Measurements from ENCODE around the gene LAIR2. TPM values are rescaled to one million over a fixed set of nuclear protein-coding genes. Genes with fewer than 3 reads are reported as not detected.

LAIR2 gene
- total RNA-seq, 1 donor from 2014 or later = not detected

DNA sequence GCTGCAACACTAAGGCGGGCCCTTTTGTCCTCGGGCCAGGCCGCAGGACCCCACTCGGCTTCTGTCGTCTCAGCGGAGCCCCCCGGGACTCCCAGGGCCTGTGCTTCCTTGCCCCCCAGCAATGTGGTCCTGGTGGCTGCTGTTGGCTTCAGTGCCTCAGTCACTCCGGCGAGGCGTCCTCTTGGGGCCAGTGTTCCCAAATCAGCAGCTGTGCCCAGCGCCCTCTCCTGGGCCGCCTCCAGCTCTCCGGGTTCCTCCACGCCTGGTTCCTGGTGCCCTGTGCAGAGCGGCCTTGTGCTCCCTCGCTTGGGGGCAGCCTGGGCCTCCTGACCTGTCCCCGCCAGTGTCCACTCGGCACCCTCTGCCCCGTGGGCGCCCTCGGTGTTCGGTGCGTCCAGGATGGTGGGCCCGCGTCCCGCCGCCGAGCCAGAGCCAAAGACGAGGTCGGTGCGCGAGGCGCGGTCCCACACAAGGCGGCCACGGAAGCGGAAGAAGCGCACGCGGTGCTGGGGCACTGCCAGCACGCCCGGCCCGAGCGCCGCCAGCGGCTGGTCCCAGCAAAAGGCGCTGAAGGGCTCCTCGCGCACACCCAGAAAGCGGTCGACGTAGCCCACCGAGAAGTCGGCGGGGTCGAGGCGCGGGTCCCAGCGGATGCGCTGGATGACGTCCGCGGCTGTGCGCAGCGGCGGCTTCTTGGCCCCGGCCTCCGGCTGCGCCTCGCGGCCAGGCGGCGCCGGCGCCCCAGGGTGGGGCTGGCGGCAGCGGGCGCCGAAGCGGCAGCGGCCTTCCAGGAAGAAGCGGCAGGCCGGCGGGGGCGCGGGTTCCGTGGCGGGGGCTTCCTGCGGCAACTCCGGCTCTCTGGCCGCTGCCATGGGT, 39.7 kb upstream of the LAIR2 start:
- H3K4me3 Mint-ChIP-seq (ENCODE audit: unreplicated experiment) = peak overlapping the region; percentile 82

GRCh38 chr19:54463531-54464043, 39.0 kb upstream of the LAIR2 start, which contains the start of gene LENG9:
Gene LENG9, minus strand, starts transcription at chr19:54463778. Its CDS starts 252 bp downstream, at chr19:54463526.
- H3K27ac Mint-ChIP-seq (ENCODE audit: unreplicated experiment) = peak within 1 kb of the TSS; percentile 98
- H3K9me3 Mint-ChIP-seq (ENCODE audit: unreplicated experiment) = no peaks in the 10 kb centered on the region
- peaks cover 16% of the 10 kb centered on the region for H3K36me3 Mint-ChIP-seq (ENCODE audit: unreplicated experiment)
- DNase-seq (ENCODE audit: extremely low spot score, unreplicated experiment) = peak; percentile 99
- peaks cover 33% of the 10 kb centered on the region for H3K4me1 Mint-ChIP-seq (ENCODE audit: unreplicated experiment)
- peak within 1 kb of the TSS; percentile 82 for H3K4me3 Mint-ChIP-seq (ENCODE audit: unreplicated experiment)
- no peak for TF ChIP-seq CTCF (IDR thresholded peaks at IDR 0.05)
- H3K27me3 Mint-ChIP-seq (ENCODE audit: unreplicated experiment) = no peaks in the 10 kb centered on the region

More for the DNA sequence above, 39.7 kb upstream of the LAIR2 start:
- no peak for DNase-seq (ENCODE audit: extremely low spot score, unreplicated experiment)
- H3K27me3 Mint-ChIP-seq (ENCODE audit: unreplicated experiment) = no peaks in the 10 kb centered on the region
- peak; percentile 42 for TF ChIP-seq CTCF (IDR thresholded peaks at IDR 0.05)
- H3K9me3 Mint-ChIP-seq (ENCODE audit: unreplicated experiment) = no peaks in the 10 kb centered on the region
- H3K36me3 Mint-ChIP-seq (ENCODE audit: unreplicated experiment) = peaks cover 23% of the 10 kb centered on the region
- peaks cover 33% of the 10 kb centered on the region for H3K4me1 Mint-ChIP-seq (ENCODE audit: unreplicated experiment)
- peak overlapping the region; percentile 60 for H3K27ac Mint-ChIP-seq (ENCODE audit: unreplicated experiment)

DNA sequence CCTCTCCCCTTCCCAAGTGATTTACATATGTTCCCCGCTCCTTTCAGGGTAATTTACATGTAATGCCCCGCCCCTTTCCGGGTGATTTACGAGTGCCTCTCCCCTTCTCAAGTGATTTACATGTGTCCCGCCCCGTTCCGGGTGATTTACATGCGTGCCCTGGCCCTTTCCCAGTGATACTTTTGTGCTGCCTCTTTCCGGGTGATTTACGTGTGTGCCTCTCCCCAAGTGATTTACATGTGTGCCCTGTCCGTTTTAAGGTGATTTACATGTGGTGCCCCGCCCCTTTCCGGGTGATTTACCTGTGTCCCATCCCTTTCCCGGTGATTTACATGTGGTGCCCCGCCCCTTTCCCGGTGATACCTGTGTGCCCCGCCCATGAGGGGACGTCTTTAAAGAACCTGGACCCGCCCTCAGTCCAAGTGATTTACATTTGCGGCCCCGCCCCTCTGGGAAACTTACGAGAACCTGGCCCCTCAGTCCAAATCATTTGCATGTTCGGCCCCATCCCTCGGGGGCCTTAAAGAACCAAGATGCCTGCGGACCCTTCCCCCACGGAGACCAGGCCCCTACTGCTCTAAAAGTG, 38.5 kb upstream of the LAIR2 start:
- Mint-ChIP-seq H3K9me3 (ENCODE audit: unreplicated experiment) (no peaks in the 10 kb centered on the region), H3K27ac (ENCODE audit: unreplicated experiment) (peak overlapping the region; percentile 98), H3K4me3 (ENCODE audit: unreplicated experiment) (peak overlapping the region; percentile 82), H3K27me3 (ENCODE audit: unreplicated experiment) (no peaks in the 10 kb centered on the region), H3K4me1 (ENCODE audit: unreplicated experiment) (peaks cover 31% of the 10 kb centered on the region), H3K36me3 (ENCODE audit: unreplicated experiment) (peaks cover 10% of the 10 kb centered on the region)
- TF ChIP-seq CTCF (IDR thresholded peaks at IDR 0.05) = no peak
- no peak for DNase-seq (ENCODE audit: extremely low spot score, unreplicated experiment)

DNA sequence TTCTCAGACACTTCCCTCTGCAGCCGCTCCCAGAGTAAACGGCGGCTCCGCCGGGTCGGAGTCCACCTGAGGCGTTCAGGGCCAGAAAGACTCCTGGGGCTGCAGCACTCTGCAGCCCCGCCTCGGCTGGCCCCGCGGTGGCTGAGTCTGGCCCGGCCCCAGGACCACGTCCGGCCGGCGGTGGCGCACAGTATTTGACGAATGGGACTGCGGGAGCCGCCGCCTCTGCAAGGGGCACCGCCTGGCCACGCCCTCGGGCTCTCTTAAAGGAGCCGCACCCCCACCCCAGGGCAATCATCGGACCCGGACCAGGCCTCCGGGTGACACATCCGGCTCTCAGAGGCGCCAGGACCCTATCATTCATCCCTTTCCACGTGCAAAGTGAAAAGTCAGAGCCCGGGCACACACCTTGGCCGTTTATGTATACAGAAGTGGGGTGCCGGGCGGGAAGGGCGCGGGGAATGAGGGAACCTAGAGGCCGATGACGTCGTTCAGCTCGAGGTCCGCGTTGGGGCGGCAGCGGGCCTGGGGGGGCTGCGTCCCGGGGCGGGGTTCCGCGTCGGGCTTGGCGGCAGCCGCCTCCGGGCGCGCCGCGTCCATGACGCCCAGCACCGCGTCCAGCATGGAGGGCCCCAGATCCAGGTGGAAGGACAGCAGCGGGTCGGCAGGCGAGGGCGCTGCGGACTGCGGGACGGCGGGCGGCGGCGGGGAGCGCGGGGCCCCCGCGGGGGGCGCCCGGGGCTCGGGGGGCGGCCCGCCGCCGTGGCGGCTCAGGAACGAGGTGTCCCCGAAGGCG, 37.8 kb upstream of the LAIR2 start:
- Mint-ChIP-seq H3K9me3 (ENCODE audit: unreplicated experiment) (no peaks in the 10 kb centered on the region), H3K27ac (ENCODE audit: unreplicated experiment) (peak overlapping the region; percentile 98), H3K4me3 (ENCODE audit: unreplicated experiment) (peak overlapping the region; percentile 82), H3K27me3 (ENCODE audit: unreplicated experiment) (no peaks in the 10 kb centered on the region), H3K36me3 (ENCODE audit: unreplicated experiment) (peaks cover 10% of the 10 kb centered on the region), H3K4me1 (ENCODE audit: unreplicated experiment) (peaks cover 30% of the 10 kb centered on the region)
- no peak for TF ChIP-seq CTCF (IDR thresholded peaks at IDR 0.05)
- DNase-seq (ENCODE audit: extremely low spot score, unreplicated experiment) = peak; percentile 95
